IMR-90 (cell line): Measurements from ENCODE around the gene ARHGEF10L. TPM values are rescaled to one million over a fixed set of nuclear protein-coding genes. Genes with fewer than 3 reads are reported as not detected.

Experiments used
- ATAC-seq: fragments of 200-7000 bp; cut with Tn5 transposase; 2 replicates; pipeline ENCODE4 v1.9.1; 2020; ENCODE audit warnings: low read depth, mild to moderate bottlenecking, moderate library complexity
- BruUV-seq: library from RNA; stranded (reverse); fragments of 400-500 nt; replicated peaks from 2 replicates; lab custom pipeline; 2021; lab: Mats Ljungman, UMichigan
- CTCF ChIA-PET: fragments of 300-600 bp; formaldehyde crosslinking; extraction: SDS; loops from one replicate; lab custom pipeline; 2021; ENCODE audit warnings: antibody characterized with exemption; lab: Yijun Ruan, JAX
- POLR2A ChIA-PET: fragments of 300-600 bp; sonication (Branson Sonifier 250); formaldehyde crosslinking; loops from one replicate; lab custom pipeline; 2022; ENCODE audit warnings: antibody characterized with exemption; ENCODE audit not compliant: unreplicated experiment; lab: Charles Lee
- DNase-seq: peaks from one replicate; pipeline ENCODE4 v3.0.0; 2013
- H2AFZ ChIP-seq: replicated peaks from 2 replicates; pipeline ENCODE3; 2013; ENCODE audit warnings: low read length, mild to moderate bottlenecking; ENCODE audit not compliant: poor library complexity
- H2AK5ac ChIP-seq: 2 replicates; pipeline ENCODE4 v1.6.1; 2013; ENCODE audit warnings: low read depth, low read length, inconsistent platforms
- H2AK9ac ChIP-seq: replicated peaks from 2 replicates; pipeline ENCODE3; 2013; ENCODE audit warnings: mild to moderate bottlenecking, low read depth, low read length, moderate library complexity; ENCODE audit not compliant: poor library complexity
- H2BK120ac ChIP-seq: 2 replicates; pipeline ENCODE4 v1.6.1; 2013; ENCODE audit warnings: low read depth, low read length, inconsistent platforms
- H2BK15ac ChIP-seq: 3 replicates; pipeline ENCODE4 v1.6.1; 2013; ENCODE audit warnings: low read depth, low read length, inconsistent platforms
- H2BK20ac ChIP-seq: 2 replicates; pipeline ENCODE4 v1.6.1; 2013; ENCODE audit warnings: low read depth, mild to moderate bottlenecking, inconsistent platforms, low read length, moderate library complexity
- H2BK5ac ChIP-seq: 2 replicates; pipeline ENCODE4 v1.6.1; 2013; ENCODE audit warnings: mild to moderate bottlenecking, low read depth, low read length, inconsistent platforms; ENCODE audit not compliant: poor library complexity, severe bottlenecking
- H3K14ac ChIP-seq: replicated peaks from 2 replicates; pipeline ENCODE4 v1.6.1; 2013; ENCODE audit warnings: low read depth, low read length, inconsistent platforms
- H3K18ac ChIP-seq: 2 replicates; pipeline ENCODE4 v1.6.1; 2013; ENCODE audit warnings: low read depth, low read length, control low read depth
- H3K23ac ChIP-seq: 2 replicates; pipeline ENCODE4 v1.6.1; 2013; ENCODE audit warnings: low read depth, low read length, inconsistent platforms
- H3K27ac ChIP-seq: 2 replicates; pipeline ENCODE4 v1.5.1; 2013; ENCODE audit warnings: mild to moderate bottlenecking, control low read depth, low read length; ENCODE audit not compliant: insufficient read depth
- H3K27me3 ChIP-seq: 2 replicates; pipeline ENCODE4 v1.6.1; 2013; ENCODE audit warnings: low read length; ENCODE audit not compliant: control insufficient read depth, insufficient read depth
- H3K36me3 ChIP-seq: 2 replicates; pipeline ENCODE4 v1.6.1; 2013; ENCODE audit warnings: low read length, mixed read lengths; ENCODE audit not compliant: control insufficient read depth, insufficient read depth
- H3K4ac ChIP-seq: 2 replicates; pipeline ENCODE4 v1.6.1; 2013; ENCODE audit warnings: low read depth, low read length, inconsistent platforms
- H3K4me1 ChIP-seq: 2 replicates; pipeline ENCODE4 v1.6.1; 2013; ENCODE audit warnings: low read length, mixed read lengths; ENCODE audit not compliant: control insufficient read depth, insufficient read depth
- H3K4me2 ChIP-seq: 2 replicates; pipeline ENCODE4 v1.6.1; 2013; ENCODE audit warnings: low read depth, mild to moderate bottlenecking, control low read depth, low read length, moderate library complexity
- H3K4me3 ChIP-seq: 2 replicates; pipeline ENCODE4 v1.5.1; 2013; ENCODE audit warnings: low read depth, mild to moderate bottlenecking, control low read depth, low read length, moderate library complexity; ENCODE audit not compliant: insufficient read depth
- H3K56ac ChIP-seq: 2 replicates; pipeline ENCODE4 v1.6.1; 2013; ENCODE audit warnings: low read length, inconsistent platforms; ENCODE audit not compliant: insufficient read depth; ENCODE audit errors: extremely low read depth
- H3K79me1 ChIP-seq, 2 experiments: 2 replicates each; pipeline ENCODE4 v1.6.1; 2013; ENCODE audit warnings: low read length in 2 of 2, inconsistent platforms in 1 of 2, low read depth in 1 of 2
- H3K9ac ChIP-seq: 2 replicates; pipeline ENCODE4 v1.6.1; 2013; ENCODE audit warnings: low read depth, low read length, control low read depth
- H3K9me1 ChIP-seq: 2 replicates; pipeline ENCODE4 v1.6.1; 2013; ENCODE audit warnings: low read length, inconsistent platforms; ENCODE audit not compliant: insufficient read depth
- H3K9me3 ChIP-seq: 2 replicates; pipeline ENCODE4 v1.6.1; 2013; ENCODE audit warnings: low read length; ENCODE audit not compliant: control insufficient read depth, insufficient read depth
- H4K20me1 ChIP-seq: 2 replicates; pipeline ENCODE4 v1.6.1; 2013; ENCODE audit warnings: low read length, inconsistent platforms; ENCODE audit not compliant: insufficient read depth
- H4K5ac ChIP-seq: 2 replicates; pipeline ENCODE4 v1.6.1; 2013; ENCODE audit warnings: mild to moderate bottlenecking, low read depth, low read length, control low read depth
- H4K8ac ChIP-seq, 2 experiments: 2 replicates each; pipeline ENCODE4 v1.6.1; 2013; ENCODE audit warnings: low read depth in 2 of 2, low read length in 2 of 2, control low read depth in 1 of 2, inconsistent platforms in 1 of 2
- H4K91ac ChIP-seq: 2 replicates; pipeline ENCODE4 v1.6.1; 2013; ENCODE audit warnings: low read depth, low read length, inconsistent platforms; ENCODE audit not compliant: insufficient read depth
- BHLHE40 ChIP-seq: fragments of 150-350 bp; IDR thresholded peaks from 2 replicates; pipeline ENCODE4 v1.6.1; 2016; ENCODE audit warnings: mild to moderate bottlenecking, low read depth, low read length
- CHD1 ChIP-seq: IDR thresholded peaks from 2 replicates; pipeline ENCODE4 v1.6.1; 2012; ENCODE audit warnings: low read depth, low read length, improper control_type of control experiment
- MXI1 ChIP-seq: IDR thresholded peaks from 2 replicates; pipeline ENCODE4 v1.6.1; 2012; ENCODE audit warnings: low read depth, mild to moderate bottlenecking, low read length, moderate library complexity, borderline replicate concordance
- RAD21 ChIP-seq: IDR thresholded peaks from 2 replicates; pipeline ENCODE4 v1.6.1; 2012; ENCODE audit warnings: low read length, improper control_type of control experiment
- RFX5 ChIP-seq: IDR thresholded peaks from 2 replicates; pipeline ENCODE4 v1.8.0; 2012; ENCODE audit warnings: low read depth, mild to moderate bottlenecking, low read length, moderate library complexity
- WGBS, 2 experiments: methylation state at CpG; one replicate each; pipeline versions ENCODE4 v1.1.5 to v1.1.7; 2013; ENCODE audit warnings: missing lambda C conversion rate in 2 of 2; ENCODE audit not compliant: insufficient read length in 1 of 2; ENCODE audit errors: extremely low coverage in 2 of 2; 5-methylcytosine and 5-hydroxymethylcytosine counted together
- dilution Hi-C: fragments of 300-500 bp; cut with HindIII; formaldehyde crosslinking; loops from one replicate; pipeline ENCODE4 v1.14.3; 2018; ENCODE audit warnings: low sequenced_read_pairs; ENCODE audit not compliant: unreplicated experiment
- in situ Hi-C: fragments of 300-500 bp; cut with MboI; formaldehyde crosslinking; loops from 3 replicates; pipeline ENCODE4 v1.14.3; 2019; ENCODE audit warnings: low sequenced_read_pairs, inconsistent platforms, mixed read lengths
- intact Hi-C: fragments of 100-400 bp; cut with micrococcal nuclease; formaldehyde crosslinking; loops from 2 replicates; pipeline ENCODE4 v1.10.0; 2022
- polyA plus RNA-seq, 3 experiments: library from polyadenylated mRNA; depleted of rRNA; stranded (reverse); fragments of >200 nt; gene quantifications; 2 replicates each; pipeline ENCODE4 v1.2.3, GENCODE V29; 2012; ENCODE audit warnings: low replicate concordance in 1 of 3
- total RNA-seq: library from RNA; depleted of rRNA; stranded (reverse); fragments of >200 nt; gene quantifications from 2 replicates; pipeline ENCODE4 v1.2.3, GENCODE V29; 2012
- TF ChIP-seq, protein P1 (sequence below): fragments of 150-350 bp; IDR thresholded peaks from 2 replicates; pipeline ENCODE4 v1.6.1; 2017; ENCODE audit warnings: mild to moderate bottlenecking, antibody characterized with exemption, low read length, low read depth

ARHGEF10L gene
- total and polyA plus RNA-seq, 2 of the 4 experiments (the other 2 are of a cell fraction), result 4.8 to 12.4 TPM

DNA sequence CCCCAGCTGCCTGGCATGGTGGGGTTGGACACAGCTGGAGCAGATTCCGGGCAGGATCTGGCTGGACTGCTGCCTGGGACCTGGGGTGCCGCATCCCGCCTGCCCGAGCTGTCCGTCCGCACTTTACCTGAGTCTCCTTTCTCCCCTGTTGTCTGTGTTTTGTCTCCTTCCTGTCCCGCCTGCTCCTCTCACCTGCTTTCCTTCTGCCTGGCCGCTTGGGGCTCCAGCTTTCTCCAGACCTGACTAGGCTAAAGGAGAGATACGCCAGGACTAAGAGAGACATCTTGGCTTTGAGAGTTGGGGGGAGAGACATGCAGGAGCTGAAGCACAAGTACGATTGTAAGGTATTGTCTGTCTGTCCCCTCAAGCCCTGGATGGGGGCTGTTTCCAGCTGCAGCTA, 73.3 kb downstream of the ARHGEF10L start:
- intact Hi-C loops (no loop called here), in situ Hi-C loops (no loop called here), dilution Hi-C loops (no loop called here)
- Histone ChIP-seq H3K27ac (no peak overlapping the region), H3K79me1 (no peaks in the 10 kb centered on the region), H3K4me2 (no peak overlapping the region), H3K36me3 (peaks cover 10% of the 10 kb centered on the region; the same call in 1 of the 2 replicates), H4K8ac (no peak overlapping the region), H3K4ac (no peak overlapping the region), H3K23ac (no peak overlapping the region), H3K27me3 (no peaks in the 10 kb centered on the region), H3K56ac (no peak overlapping the region), H2BK120ac (no peak overlapping the region), H3K4me3 (no peak overlapping the region), H3K9ac (no peak overlapping the region), H2AFZ (no peak overlapping the region), H3K9me3 (no peaks in the 10 kb centered on the region), H2AK5ac (no peak overlapping the region), H2BK15ac (no peak overlapping the region), H2BK20ac (no peak overlapping the region), H3K14ac (no peak overlapping the region), H2AK9ac (no peak overlapping the region), H2BK5ac (no peak overlapping the region), H3K18ac (no peak overlapping the region), H4K20me1 (no peaks in the 10 kb centered on the region), H3K9me1 (no peaks in the 10 kb centered on the region; the same call in 1 of the 2 replicates), H4K5ac (no peak overlapping the region), H3K4me1 (peaks cover 7% of the 10 kb centered on the region), H4K91ac (no peak overlapping the region)
- POLR2A ChIA-PET, result no interaction called here
- no TSS peak for BruUV-seq
- no peak for DNase-seq
- WGBS, 2 experiments, result 80% methylated on average over 3 of the region's 10 CpGs; no CpG with 5 or more reads in 1 of the 2 experiments
- no peak for ATAC-seq
- TF ChIP-seq RAD21, result no peak
- TF ChIP-seq RFX5, result no peak
- no peak for TF ChIP-seq CHD1
- TF ChIP-seq, protein P1, sequence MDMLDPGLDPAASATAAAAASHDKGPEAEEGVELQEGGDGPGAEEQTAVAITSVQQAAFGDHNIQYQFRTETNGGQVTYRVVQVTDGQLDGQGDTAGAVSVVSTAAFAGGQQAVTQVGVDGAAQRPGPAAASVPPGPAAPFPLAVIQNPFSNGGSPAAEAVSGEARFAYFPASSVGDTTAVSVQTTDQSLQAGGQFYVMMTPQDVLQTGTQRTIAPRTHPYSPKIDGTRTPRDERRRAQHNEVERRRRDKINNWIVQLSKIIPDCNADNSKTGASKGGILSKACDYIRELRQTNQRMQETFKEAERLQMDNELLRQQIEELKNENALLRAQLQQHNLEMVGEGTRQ, result no peak
- TF ChIP-seq BHLHE40, result no peak
- TF ChIP-seq MXI1, result no peak
- CTCF ChIA-PET, result interaction anchor here (1.5 kb wide), 1 partner anchor 110 kb away, joined by 5 read pairs; no protein-coding TSS in a partner anchor
